ENCODE data around the gene UTP11.
"Not testable (repeated sequence)": the region's sequence is repeated elsewhere in the genome, so short reads cannot be mapped to it uniquely, and the experiment has no call there.

The UTP11 gene

GRCh38 chr1:38027201-38028104 is 14.9 kb downstream of the UTP11 start:
- DNase-seq (ENCODE audit: low read depth in 2 of 2), result no peak

DNA sequence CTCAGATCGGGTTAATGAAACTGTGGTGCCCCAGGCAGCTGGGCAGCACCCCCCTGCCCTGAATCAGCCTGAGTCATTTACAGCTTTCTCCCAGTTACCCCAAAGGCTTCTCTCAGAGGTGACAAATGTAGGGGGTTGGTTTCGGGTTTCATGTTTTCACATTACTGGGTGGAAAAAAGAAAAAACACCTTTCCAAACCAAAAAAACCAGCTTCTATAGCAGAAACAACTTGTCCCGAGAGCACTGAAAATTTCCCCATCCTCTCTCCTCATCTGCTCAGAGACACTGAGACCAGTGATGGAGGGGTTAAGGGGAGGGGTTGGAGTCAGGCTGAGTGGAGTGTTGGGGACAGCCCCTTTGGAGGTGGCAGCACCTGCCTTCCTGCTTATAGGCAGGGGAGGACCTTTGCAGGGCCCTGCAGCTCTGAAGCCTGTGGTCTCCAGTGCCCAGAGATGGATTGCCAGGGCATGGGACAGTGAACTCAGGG is 15.6 kb downstream of the UTP11 start:
- peak; percentile 70 to 73 for DNase-seq (ENCODE audit: low read depth in 2 of 2)

DNA sequence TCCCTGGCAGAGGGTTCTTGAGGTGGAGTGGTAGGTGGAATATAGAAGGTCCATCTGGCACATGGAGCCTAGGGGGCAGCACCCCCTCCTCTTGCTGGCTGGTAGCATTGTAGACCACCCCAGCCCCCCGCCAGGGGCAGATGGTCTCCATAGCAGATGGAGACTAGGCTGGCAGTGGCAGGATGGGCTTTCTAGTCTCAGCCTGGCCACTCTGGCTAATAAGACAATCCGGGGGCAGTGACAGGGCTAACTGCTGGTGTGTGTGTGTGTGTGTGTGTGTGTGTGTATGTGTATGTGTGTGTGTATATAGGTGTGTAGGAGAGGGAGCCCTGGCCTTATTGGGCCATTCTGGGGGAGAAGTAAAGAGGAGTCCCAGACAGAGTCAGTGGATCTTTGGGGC is 16.1 kb downstream of the UTP11 start:
- DNase-seq (ENCODE audit: low read depth in 2 of 2), result no peak

- DNase-seq (ENCODE audit: low read depth in 2 of 2), result no peak
Observed at GRCh38 chr1:38029081-38029681, 16.6 kb downstream of the UTP11 start.

DNA sequence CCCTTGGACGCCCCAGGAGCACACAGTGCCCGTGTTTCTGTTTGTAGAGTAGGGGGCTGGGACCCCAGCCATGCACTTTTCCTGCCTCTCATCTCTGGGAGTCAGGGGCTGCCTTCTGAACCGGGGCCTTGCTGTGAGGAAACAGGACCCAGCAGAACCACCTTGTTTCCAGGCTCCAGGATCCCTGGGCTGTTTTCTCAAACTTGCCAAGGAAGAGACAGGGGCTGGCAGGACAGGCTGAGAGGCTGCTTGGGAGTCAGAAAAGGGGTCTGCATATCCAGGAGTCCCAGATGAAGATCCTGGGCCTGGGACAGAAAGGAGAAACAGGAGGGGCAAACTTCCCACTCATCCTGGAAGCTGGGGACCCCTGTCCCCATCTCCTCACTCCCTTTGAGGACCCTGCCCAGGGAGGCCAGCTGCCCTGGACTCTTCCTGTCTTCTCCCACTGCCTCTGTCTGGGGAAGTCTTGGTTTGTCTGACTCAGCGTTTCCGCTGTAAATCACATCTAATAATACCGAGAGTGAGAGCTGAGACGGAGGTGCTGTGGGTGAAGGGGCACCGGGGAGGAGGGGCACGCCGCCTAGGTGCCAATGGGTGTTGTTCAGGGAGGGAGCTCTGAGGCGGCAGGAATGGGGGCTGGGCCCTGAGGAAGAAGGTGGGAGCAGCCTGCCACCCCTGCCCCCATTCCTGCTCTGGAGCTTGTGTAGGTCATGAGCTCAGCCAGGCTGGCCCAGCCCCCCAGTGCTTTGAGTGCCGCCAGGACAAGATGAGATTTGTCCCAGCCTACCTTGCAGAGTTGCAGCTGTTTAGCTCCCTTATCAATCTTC is 17.4 kb downstream of the UTP11 start:
- DNase-seq (ENCODE audit: low read depth in 2 of 2), result peak; percentile 73 to 75

- no peak for DNase-seq (ENCODE audit: low read depth in 2 of 2)
Observed at GRCh38 chr1:38030596-38031512, 18.3 kb downstream of the UTP11 start.

DNA sequence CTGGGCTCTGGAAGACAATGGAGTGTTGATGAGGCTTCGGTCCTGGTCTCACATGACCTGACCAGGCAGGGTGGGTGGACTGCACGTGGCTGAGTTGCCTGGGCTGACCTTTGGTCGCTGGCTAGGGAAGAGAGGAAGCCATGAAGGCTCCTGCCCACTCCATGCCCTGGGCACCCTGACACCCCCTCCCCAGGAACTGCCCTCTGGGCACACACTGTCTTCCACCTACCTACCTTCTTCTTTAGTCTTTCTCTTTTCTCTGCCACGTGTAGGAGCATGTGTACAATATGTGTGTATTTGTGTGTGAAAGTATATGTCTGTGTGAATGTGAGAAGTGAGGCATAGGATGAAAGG is 19.0 kb downstream of the UTP11 start:
- no peak for DNase-seq (ENCODE audit: low read depth in 2 of 2)

GRCh38 chr1:38032992-38033391 is 20.5 kb downstream of the UTP11 start:
- DNase-seq (ENCODE audit: low read depth in 2 of 2), result not testable (repeated sequence)

GRCh38 chr1:38034871-38035270 is 22.3 kb downstream of the UTP11 start:
- no peak for DNase-seq (ENCODE audit: low read depth in 2 of 2)

- no peak for DNase-seq (ENCODE audit: low read depth in 2 of 2)
Observed at GRCh38 chr1:38037221-38037939, 24.8 kb downstream of the UTP11 start.

GRCh38 chr1:38038861-38039260 is 26.3 kb downstream of the UTP11 start:
- no peak for DNase-seq (ENCODE audit: low read depth in 2 of 2)

GRCh38 chr1:38039331-38040088 is 27.0 kb downstream of the UTP11 start:
- DNase-seq (ENCODE audit: low read depth in 2 of 2), result no peak

DNA sequence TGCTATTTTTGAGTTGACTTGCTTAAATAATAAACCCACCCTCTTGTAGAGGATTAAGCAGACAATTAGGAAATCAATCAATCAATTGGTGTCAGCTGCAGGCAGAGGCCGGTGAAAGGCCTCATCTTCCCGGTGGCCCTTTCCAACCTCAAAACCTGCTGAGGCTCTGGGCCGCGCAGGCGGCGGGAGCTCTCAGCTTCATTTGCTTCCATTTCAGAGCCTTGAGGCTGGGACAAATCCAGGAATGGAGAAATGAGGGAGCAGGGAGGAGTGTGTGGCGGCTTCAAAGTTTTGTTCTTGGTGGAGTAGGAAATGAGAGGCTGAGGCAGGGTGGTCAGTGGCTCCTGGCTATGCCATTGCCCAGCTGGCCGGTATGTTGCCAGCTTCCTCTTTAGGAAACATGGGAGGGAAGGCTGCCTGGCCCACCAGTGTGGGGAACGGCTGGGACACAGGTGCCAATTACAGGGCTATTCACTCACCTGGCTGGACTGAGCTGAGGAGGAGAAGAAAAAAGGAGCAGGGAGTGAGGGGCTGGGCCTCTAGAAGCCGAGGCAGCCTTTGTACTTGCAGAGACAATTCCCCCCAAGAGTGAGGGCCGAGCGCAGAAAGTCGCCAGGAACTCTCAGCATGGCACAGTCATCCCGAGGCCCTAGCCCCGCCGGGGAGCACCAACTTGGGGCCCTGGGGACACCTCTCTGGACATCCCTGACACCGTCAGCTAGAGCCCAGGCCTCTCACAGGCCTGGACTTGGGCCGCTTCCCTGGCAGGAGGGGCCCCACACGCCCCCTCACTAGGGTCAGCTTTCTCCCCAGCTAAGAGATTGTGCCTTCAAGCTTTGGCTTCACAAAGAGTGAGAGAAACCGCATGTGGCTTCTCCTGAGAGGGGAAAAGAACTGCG is 29.7 kb downstream of the UTP11 start:
- no peak for DNase-seq (ENCODE audit: low read depth in 2 of 2)

GRCh38 chr1:38043036-38043747 is 30.7 kb downstream of the UTP11 start:
- no peak for DNase-seq (ENCODE audit: low read depth in 2 of 2)

DNA sequence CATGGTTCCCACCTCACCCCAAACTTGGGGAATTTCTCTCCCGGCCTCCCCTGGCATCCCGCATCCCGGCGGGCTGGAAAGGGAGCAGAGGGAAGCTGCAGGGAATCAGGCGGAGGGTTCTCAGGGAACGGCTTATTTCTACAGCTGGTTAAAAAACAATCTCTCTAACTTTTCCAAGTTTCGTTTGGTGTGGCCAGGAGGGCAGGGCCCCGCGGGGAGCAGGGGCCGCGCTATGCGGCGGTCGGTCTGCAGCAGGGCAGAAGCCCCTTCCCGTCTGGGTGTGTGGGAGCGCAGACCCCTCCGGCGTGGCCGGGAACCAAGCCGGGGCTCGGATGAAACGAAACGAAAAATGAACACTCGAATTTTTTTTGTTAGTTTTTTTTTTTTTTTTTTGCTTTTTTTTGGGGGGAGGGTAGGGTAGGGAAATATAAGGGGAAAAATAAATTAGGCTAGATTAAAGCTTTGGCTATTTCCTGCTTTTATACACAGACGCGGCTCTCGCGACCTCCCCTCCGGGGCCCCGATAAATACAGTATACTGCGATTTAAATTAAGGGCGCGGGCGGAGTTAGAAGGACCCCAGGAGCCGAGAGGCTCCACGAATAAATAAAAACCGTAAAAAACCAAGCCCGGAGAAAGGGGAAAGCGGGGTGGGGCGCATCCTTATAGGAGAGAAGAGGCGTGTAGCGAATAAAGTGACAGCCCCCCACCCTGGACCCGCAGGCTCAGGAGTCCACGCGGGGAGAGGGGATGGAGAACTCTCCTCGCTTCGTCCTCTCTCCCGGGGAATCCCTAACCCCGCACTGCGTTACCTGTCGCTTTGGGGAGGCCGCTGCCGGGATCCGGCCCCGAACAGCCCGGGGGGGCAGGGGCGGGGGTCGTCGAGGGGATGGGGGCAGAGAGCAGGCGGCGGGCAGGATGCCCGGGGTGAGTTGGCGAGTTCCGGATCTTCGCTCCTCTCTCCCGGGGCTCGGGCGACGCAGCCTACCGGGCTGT is 32.0 kb downstream of the UTP11 start:
- no peak for DNase-seq (ENCODE audit: low read depth in 2 of 2)

DNA sequence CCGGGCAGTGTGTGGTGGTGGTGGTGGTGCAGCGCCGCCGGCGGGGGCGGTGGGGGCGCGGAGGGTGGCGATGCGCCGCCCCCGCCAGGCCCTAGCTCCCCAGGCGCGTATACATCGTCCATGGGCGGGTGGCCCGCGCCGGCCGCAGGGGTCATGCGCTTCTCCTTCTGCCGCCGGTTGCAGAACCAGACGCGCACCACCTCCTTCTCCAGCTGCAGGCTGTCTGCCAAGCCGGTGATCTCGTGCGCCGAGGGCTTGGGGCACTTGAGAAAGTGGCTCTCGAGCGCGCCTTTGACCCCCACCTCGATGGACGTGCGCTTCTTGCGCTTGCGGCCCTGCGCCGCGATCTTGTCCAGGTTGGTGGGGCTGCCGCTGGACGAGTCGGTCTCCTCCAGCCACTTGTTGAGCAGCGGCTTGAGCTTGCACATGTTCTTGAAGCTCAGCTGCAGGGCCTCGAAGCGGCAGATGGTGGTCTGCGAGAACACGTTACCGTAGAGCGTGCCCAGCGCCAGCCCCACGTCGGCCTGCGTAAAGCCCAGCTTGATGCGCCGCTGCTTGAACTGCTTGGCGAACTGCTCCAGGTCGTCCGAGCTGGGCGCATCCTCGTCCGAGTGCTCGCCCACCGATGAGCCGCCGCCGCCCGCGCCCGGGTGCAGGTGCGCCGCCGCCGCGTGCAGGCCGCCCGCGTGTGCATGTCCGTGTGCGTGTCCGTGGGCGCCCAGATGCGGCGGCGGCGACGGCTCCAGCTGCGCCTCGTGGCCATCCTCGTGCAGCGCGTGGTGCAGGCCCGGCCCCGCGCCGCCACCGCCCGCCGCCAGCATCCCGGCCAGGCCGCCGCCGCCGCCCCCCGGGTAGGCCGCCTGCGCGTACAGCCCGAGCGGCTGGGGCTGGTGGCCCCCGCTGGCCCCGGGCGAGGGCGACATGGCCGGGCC is 33.1 kb downstream of the UTP11 start:
- no peak for DNase-seq (ENCODE audit: low read depth in 2 of 2)

Measured in stimulated activated CD8-positive, alpha-beta memory T cell treated with anti-CD3 and anti-CD28 coated beads, Interleukin-15, amount 100 ng/mL, for 48 hours (primary cell).